HG03066 (cell line): Measurements from ENCODE around the gene PNPLA2.

Experiments used
- ATAC-seq: cut with Tn5 transposase; IDR thresholded peaks from one replicate; pipeline ENCODE4 v1.9.1; 2021; ENCODE audit warnings: low read depth; ENCODE audit not compliant: unreplicated experiment

The PNPLA2 gene

GRCh38 chr11:869399-870126 lies 50.8 kb downstream of the PNPLA2 start:
- ATAC-seq = no peak

- ATAC-seq = no peak
Measured at GRCh38 chr11:870127-870413, 51.4 kb downstream of the PNPLA2 start.

- ATAC-seq = no peak
Measured at GRCh38 chr11:870418-870817, 51.7 kb downstream of the PNPLA2 start.

DNA sequence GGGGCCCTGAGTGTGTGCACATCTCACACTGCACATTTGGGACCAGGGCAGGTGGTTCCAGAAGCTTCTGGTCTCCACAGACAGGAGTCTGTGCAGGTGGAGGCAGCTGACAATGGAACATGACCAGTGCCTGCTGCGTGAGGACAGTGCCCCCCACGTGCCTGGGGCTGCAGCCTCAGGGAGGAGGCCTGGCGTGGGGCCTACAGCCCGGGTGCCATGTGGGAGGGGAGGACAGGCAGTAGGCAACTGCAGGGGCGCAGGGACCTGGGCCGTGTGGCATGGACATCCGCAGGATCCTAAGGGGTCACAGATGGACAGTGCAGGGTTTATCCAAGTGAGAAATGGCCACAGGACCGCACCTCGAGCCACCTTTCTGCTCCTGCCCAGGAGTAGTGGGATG lies 52.8 kb downstream of the PNPLA2 start:
- ATAC-seq = no peak

DNA sequence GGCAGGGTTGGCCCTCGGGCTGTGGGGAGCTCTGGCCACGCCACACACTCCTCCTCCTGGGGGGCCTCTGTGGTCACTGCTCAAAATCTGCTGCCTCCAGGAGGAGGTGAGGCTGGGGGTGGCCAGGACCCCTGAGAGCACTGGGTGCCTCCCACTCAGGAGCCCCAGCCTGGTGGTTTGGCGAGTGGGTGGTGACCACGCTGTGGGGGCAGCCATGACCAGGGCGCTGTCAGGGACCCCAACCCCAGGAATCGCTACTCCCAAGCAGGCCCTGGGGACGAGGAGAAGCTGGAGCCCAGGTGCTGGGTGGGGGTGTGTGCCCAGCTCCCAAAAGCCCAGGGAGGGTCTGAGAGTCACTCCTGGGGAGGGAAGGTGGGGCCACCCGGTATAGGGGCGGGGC lies 54.1 kb downstream of the PNPLA2 start:
- no peak for ATAC-seq

DNA sequence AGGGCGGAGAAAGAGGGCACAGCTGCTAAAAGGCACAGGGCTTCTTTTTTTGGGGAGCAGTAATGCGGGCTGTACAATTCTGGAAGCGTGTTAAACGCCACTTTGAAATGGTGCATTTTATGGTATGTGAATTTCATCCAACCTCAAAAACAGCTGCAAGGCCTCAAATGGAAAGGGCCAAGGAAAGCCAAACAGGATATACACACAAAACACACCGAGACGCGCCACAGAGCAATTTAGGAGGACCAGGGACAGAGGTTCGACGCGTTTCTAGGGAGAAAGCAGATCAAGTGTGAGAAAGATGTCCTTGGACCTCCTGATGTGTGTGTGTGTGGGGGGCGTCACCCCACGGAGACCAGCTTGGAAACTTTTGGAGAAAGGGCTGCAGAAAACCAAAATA lies 55.0 kb downstream of the PNPLA2 start:
- ATAC-seq = no peak
